Measurements from ENCODE around the gene ASTN2.

- TF ChIP-seq GATA2 (IDR thresholded peaks at IDR 0.05; ENCODE audit: low read depth, low read length), result no peak
- TF ChIP-seq GATA3 (IDR thresholded peaks at IDR 0.05; ENCODE audit: low read depth, low read length), result no peak
Observed at GRCh38 chr9:117104206-117104605, 310.7 kb downstream of the ASTN2 start.

All from SH-SY5Y (cell line).